ENCODE measurements around the gene CRADD.
"Not testable (repeated sequence)": the region's sequence is repeated elsewhere in the genome, so short reads cannot be mapped to it uniquely, and the experiment has no call there.

Gene CRADD

GRCh38 chr12:93912086-93912733 lies 235.0 kb downstream of the CRADD start:
- DNase-seq = no peak

GRCh38 chr12:93913845-93914244 lies 236.7 kb downstream of the CRADD start:
- DNase-seq = no peak

GRCh38 chr12:93914281-93914680 lies 237.1 kb downstream of the CRADD start:
- no peak for DNase-seq

- no peak for DNase-seq
Observed at GRCh38 chr12:93915411-93915810, 238.2 kb downstream of the CRADD start.

GRCh38 chr12:93916402-93916801 lies 239.2 kb downstream of the CRADD start:
- no peak for DNase-seq

GRCh38 chr12:93918262-93918661 lies 241.1 kb downstream of the CRADD start:
- no peak for DNase-seq

- no peak for DNase-seq
Observed at GRCh38 chr12:93918900-93919299, 241.7 kb downstream of the CRADD start.

- DNase-seq = no peak
Observed at GRCh38 chr12:93921521-93921920, 244.3 kb downstream of the CRADD start.

- DNase-seq = no peak
Observed at GRCh38 chr12:93922583-93923006, 245.4 kb downstream of the CRADD start.

- no peak for DNase-seq
Observed at GRCh38 chr12:93924367-93924766, 247.2 kb downstream of the CRADD start.

GRCh38 chr12:93925585-93926205 lies 248.5 kb downstream of the CRADD start:
- no peak for DNase-seq

GRCh38 chr12:93926237-93926636 lies 249.1 kb downstream of the CRADD start:
- DNase-seq = no peak

GRCh38 chr12:93929081-93929480 lies 251.9 kb downstream of the CRADD start:
- DNase-seq = not testable (repeated sequence)

- no peak for DNase-seq
Observed at GRCh38 chr12:93937812-93938211, 260.6 kb downstream of the CRADD start.

GRCh38 chr12:93938317-93938716 lies 261.1 kb downstream of the CRADD start:
- DNase-seq = no peak

GRCh38 chr12:93938931-93939330 lies 261.8 kb downstream of the CRADD start:
- DNase-seq = no peak

GRCh38 chr12:93939641-93940325 lies 262.6 kb downstream of the CRADD start:
- no peak for DNase-seq

- no peak for DNase-seq
Observed at GRCh38 chr12:93943780-93944179, 266.6 kb downstream of the CRADD start.

GRCh38 chr12:93944201-93944600 lies 267.0 kb downstream of the CRADD start:
- no peak for DNase-seq

Measured in suppressor macrophage treated with lipopolysaccharide for 1 hour (primary cell).